Muscle of back (tissue), 11 donors: Measurements from ENCODE around the gene TJP3. TPM values are rescaled to one million over a fixed set of nuclear protein-coding genes. Genes with fewer than 3 reads are reported as not detected.
"Not testable (repeated sequence)": the region's sequence is repeated elsewhere in the genome, so short reads cannot be mapped to it uniquely, and the experiment has no call there.

Source experiments
- DNase-seq, 3 donors: peaks; one replicate each; pipeline versions ENCODE4 v3.0.0 to v3.0.0-alpha.2; 2013
- polyA plus RNA-seq, 10 donors: library from polyadenylated mRNA; unstranded; fragments of 120-200 nt; gene quantifications; one replicate each; pipeline ENCODE4 v1.2.1, GENCODE V29; 2013; ENCODE audit not compliant: insufficient read length in 10 of 10

Gene TJP3
- polyA plus RNA-seq, 10 donors = 0.44 to 1.1 (median 0.62) TPM; not detected in 1

DNA sequence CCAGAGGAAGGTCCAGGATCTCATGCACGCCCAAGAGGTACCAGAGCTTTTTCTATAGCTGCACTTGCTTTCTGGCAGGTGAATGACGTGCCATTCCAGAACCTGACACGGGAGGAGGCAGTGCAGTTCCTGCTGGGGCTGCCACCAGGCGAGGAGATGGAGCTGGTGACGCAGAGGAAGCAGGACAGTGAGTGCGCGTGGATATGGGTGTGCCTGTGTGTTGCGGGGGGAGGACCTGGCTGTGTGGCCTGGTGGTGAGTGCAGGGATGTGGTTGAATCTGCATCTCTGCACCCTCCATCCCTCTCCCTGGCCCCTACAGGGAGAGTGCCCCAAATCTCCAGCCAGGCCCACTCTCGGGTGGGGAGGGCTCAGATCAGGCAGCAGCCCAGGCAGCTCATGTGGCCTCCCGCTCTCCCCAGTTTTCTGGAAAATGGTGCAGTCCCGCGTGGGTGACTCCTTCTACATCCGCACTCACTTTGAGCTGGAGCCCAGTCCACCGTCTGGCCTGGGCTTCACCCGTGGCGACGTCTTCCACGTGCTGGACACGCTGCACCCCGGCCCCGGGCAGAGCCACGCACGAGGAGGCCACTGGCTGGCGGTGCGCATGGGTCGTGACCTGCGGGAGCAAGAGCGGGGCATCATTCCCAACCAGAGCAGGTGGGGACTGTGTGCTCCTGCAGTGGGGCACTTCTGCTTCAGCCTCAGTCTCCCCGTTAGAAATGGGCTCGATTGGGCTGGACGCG, 30.5 kb downstream of the TJP3 start:
- no peak for DNase-seq

GRCh38 chr19:3740431-3740830, 32.2 kb downstream of the TJP3 start:
- no peak for DNase-seq

DNA sequence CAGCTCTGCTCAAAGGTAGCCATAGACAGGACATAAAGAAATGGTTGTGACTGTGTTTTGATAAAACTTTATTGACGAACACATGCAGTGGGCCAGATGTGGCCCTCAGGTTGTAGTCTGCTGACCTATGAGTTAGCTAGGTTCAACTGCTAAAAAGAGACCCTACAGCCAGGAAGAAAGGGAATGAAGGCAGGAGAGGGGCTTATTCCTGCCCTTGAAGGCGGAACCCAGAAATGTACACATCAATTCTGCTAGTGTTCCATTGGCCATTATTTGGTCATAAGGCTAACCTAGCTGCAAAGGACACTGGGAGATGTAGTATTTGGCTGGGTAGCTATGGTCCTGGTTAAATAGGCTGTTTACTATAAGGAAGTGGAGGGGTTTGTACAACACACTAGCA, 35.3 kb downstream of the TJP3 start:
- no peak for DNase-seq

GRCh38 chr19:3745363-3746045, 37.3 kb downstream of the TJP3 start:
- no peak for DNase-seq

GRCh38 chr19:3746371-3747056, 38.3 kb downstream of the TJP3 start:
- no peak for DNase-seq

- no peak for DNase-seq
Observed at GRCh38 chr19:3748965-3749364, 40.8 kb downstream of the TJP3 start.

DNA sequence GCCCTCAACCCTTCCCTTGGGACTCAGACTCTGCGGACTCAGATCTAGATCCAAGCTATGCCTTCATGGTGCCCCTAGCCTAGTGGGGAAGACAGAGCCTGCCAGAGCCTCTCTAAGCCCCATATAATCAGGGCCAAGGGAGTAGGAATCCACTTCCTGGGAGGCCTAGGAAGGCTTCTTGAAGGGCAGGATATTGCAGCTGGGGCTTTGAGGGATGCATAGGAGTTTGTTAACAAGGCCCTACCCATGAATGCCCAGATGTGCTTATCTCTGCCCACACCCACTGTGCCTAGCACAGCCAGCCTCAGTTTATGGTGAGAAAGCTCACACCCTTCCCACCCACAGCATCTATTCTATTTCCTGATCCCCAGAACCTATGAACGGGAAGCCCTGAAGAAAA, 42.0 kb downstream of the TJP3 start:
- no peak for DNase-seq

GRCh38 chr19:3751236-3751635, 43.1 kb downstream of the TJP3 start:
- DNase-seq = no peak

GRCh38 chr19:3752492-3752891, 44.3 kb downstream of the TJP3 start:
- no peak for DNase-seq

- no peak for DNase-seq
Observed at GRCh38 chr19:3753631-3754410, 45.6 kb downstream of the TJP3 start.

GRCh38 chr19:3757705-3758104, 49.5 kb downstream of the TJP3 start:
- not testable (repeated sequence) for DNase-seq

DNA sequence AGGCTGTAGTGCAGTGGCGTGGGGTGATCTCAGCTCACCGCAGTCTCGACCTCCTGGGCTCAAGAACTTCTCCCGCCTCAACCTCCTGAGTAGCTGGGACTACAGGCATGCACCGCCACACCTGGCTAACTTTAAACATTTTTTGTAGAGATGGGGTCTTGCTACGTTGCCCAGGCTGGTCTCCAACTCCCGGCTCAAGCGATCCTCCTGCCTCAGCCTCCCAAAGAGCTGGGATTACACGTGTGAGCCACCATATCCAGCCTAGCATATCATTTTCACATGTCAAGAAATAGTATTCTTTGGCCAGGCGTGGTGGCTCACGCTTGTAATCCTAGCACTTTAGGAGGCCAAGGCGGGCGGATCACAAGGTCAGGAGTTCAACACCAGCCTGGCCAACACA, 50.1 kb downstream of the TJP3 start:
- DNase-seq = not testable (repeated sequence)

DNA sequence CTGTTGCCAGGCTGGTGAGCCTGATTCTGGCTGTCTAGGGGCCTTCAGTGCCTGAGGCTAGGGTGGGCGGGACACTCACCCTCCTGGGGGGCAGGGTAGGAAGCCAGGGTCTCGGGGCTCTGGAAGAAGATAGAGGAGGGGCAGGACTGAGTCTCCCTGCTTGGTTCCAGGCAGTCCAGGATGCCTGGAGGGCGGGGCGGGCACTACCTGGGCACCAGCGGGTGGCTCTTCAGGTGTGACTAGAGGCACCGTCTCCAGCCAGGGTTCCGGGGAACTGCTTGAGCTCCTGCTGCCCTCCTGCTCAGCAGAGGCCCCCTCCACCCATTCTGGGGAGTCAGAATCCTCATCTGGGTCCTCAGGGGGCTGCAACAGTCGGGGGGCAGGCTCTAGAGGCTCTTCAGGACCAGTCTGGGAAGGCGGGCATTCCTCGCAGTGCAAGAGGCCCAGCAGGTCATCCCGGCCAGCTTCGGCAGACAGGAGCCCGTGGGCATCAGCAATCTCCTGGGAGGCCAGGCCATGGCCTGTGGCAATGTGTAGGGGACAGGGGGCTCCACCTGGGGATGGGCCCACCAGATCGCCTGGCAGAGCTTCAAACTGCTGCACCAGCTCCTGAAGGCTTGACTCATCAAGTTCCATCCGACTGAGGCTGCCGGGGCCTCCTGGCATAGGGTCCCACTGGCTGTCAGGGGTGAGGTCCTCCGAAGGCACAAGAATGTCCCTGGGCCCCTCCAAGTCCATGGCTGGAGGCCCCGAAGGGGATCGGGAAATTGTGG, 51.5 kb downstream of the TJP3 start:
- no peak for DNase-seq

DNA sequence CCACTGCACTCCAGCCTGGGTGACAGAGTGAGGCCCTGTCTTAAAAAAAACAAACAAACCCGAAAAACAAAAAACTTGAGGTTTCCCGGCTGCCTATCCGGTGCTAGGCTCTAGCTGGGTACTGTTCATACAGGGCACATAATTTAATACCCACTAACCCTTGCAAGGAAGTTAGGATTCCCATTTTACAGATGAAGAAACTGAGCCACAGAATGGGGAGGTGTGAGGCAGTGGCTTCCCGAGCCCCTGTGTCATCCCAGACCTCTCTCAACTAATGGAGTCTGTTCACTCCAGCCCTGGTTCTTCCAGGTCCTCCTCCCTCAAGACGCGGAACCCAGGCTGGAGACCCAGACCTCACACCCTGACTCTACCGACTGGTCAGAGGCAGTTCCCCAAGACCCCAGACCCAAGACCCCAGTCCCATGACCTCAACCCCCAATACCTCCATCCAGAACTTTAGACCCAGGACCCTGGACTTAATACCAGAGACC, 52.7 kb downstream of the TJP3 start:
- DNase-seq = peak in 1 of 3 donors; percentile 12

GRCh38 chr19:3761382-3762129, 53.4 kb downstream of the TJP3 start, which contains the start of gene APBA3:
APBA3 (minus strand) TSS chr19:3761692; CDS start chr19:3760264, 1,428 bp downstream.
- peak; percentile 88 to 95 (median 94) for DNase-seq

DNA sequence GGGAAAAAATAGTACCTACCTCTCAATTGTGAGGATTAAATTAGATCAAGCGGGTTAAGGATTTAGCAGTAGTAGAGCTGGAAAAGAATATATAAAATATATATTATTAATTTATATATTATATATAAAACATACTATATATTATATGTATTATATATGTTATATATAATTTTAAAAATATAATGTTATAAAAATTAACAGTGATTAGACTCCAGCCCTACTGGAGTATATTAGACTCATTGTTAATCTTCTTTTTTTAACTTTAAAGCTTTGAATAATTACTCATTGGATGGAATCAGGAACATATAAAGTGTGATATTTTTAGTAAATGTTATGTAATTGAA, 53.9 kb downstream of the TJP3 start:
- no peak for DNase-seq

GRCh38 chr19:3762501-3763459, 54.6 kb downstream of the TJP3 start, which contains the start of gene MRPL54:
MRPL54 (plus strand) TSS chr19:3762682; CDS start chr19:3762701, 19 bp downstream.
- DNase-seq = peak; percentile 99 to 100 (median 100)

GRCh38 chr19:3765121-3765520, 56.9 kb downstream of the TJP3 start:
- DNase-seq = no peak

- not testable (repeated sequence) for DNase-seq
Observed at GRCh38 chr19:3765757-3766156, 57.6 kb downstream of the TJP3 start.
